GM18498 (cell line): Measurements from ENCODE around the gene NCKAP5.

Experiments used
- ATAC-seq: cut with Tn5 transposase; IDR thresholded peaks from one replicate; pipeline ENCODE4 v1.9.1; 2021; ENCODE audit warnings: mild to moderate bottlenecking, moderate library complexity; ENCODE audit not compliant: unreplicated experiment

The NCKAP5 gene

DNA sequence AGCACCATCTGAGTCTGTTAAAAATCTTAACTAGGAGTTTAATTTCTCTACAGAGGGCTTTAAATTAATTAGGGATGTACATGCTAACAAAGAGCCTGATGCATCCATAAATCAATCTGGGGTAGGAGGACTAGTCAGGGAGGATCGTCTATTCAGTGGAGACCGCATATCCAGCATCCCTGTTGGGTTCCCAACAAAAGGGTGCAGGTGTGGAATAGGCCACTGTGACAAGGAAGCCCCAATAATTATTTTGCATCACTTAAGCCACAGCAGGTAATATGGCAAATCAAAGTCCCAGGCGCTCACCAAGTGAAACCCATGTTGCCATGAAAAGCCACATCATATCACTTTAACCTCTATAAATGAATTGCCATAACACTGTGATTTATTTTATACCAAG, 392.3 kb downstream of the NCKAP5 start:
- ATAC-seq, result no peak

DNA sequence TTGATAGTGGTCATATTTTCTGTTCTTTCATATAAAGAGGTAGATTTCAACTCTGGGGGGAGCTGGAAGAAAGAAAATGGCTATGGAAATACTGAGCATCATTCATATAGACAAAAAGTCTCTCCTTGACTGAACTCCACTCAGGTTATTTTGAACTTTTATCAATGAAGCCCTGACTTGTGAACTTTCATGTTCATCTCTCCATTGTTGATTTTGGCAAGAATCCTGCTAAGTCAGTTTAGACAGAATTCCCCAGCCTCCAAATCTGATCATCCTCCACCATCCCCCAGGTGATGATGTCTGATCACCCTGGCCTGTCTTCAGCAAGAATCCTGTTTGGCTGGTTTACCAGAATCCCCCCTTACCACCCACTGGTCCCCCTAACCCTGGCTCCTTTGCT, 395.0 kb downstream of the NCKAP5 start:
- no peak for ATAC-seq

DNA sequence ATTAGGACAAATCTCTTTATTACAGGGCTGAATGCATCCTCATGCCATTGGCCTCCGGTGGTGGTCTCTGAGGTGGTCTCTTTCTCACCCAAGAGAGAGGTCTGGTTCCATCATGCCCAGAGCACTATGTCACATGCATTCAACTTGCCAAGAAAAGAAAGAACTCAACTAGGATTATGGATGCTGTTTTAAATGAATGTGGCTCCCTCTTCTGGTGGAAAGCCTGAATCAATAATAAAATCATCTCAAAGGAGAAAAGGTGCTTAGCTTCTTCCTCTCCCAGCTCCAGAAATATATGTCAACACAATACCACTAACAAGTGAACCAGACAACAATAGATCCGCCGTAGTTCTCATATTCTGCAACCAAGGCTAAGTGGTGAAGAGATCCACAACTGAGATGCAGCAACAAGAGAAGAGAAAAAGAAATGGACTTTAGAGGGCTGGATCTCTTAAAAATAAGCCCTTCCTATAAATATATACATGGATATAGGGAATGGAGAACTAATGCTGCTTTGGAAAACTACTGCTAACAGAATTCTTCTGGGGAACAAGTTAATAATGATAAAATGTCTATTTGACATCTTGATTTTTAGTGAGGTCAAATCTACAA, 396.8 kb downstream of the NCKAP5 start:
- ATAC-seq, result peak; percentile 48

DNA sequence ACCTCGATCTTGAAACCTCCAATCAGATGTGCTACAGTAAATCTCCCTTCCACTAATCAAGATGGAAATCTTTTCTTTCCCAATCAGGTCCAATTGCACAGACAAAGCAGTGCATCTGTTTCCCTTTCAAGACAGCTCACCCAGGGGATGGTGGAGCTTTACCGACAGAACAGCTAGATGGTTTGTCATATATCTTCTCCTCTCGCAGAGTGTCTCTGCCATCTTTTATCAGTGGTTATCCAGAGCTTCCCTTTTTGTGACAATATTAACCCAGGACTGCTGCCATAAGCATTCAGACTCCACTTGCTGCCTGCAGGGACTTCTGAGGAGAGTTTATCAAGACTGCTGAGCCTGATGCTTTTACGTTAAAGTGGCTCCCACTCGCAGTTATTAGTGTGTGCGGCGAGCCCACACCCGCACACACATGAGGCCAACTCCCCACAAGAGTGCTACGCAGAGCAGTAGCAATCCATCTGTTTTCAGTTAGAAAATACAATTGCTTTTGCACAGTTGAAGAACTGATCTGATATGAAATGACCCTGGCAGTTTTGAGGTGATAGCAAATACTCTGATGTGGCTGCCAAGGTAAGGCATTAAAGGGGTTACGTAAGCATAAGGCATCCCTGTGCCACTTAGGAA, 398.9 kb downstream of the NCKAP5 start:
- no peak for ATAC-seq

DNA sequence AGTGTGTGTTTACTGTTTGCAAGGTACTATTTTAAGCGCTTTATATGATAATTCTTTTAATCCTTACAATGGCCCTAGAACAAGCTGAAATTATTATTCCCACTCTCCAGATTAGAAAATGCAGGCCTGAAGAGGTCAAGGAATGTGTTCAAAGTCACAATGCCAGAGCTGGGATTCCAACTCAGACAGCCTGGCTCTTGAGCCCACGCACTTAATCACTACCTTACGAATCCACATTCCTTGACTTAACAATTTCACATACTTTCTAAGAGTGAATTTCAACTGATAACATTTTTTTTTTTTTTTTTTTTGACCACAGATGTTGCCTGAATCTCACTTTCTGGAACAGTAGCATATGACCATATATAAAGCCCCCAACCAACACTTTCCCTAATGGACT, 400.3 kb downstream of the NCKAP5 start:
- ATAC-seq, result no peak

DNA sequence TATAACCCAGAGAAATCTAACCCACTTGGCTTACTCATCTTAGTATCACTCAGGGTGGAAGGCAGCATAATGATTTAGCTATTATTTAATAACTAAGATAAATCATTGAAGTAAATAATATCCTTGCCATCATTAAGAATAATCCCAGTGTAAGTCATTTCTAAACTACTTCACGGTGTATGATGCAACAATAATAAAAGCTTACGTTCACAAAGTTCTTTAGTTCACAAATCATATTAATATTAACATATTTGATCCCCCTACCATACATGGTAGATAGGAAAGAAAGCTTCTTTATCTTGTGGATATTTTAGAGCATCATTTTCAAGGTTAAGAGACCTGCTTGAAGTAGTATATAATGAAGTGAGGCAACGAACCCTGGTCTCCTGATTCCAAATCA, 401.0 kb downstream of the NCKAP5 start:
- no peak for ATAC-seq

DNA sequence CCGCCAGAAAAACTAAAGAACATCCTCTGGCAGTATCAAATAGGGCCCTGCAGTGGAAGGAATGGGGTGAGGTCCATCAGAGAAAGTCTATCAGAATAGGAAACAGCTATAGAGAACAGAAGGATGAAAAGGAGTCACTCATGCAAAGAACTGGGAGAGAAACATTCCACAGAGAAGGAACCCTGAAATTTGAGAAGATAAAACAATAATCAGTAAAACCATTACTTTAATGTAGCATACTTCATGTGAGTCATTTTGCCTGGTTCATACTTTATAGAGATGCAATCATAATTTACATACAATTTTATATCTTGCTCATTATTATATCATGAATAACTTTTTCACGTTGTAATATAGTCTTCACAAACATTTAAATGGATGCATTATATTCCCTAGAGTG, 402.2 kb downstream of the NCKAP5 start:
- ATAC-seq, result no peak

DNA sequence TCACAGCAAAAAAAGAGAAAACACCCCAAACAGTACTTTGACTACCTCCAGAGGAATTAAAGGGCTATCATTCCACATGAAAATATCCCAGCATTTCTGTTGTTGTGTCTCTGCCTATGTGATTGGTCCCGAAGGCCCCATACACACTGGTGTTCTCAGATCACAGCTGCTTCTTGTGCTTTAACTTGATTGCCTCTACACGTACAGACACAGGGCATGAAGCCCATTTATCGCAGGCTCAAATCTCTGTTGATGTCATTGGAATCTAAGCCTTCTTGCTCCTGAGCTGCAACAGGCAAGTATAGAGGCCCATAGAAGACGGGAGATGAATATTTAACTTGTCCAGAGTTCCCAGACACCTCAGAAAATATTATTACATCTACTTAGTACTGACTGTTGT, 405.2 kb downstream of the NCKAP5 start:
- no peak for ATAC-seq

DNA sequence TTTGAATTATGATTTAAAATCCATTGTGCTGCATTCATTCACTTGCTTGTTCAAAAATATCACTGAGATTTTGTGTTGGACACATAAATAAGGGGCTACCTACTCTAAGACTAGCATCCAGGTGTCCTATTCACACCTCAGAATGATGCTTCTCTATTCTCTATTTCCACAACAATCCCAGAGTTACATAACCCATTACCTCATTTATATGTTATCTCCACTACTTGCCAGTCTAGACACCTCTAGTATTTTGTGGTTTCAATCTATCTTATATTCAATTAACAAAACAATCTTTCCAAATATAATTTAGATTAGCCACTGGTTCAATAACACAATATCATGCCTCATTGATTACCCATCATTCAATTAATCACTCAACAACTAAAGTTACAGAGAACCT, 409.8 kb downstream of the NCKAP5 start:
- ATAC-seq, result no peak

DNA sequence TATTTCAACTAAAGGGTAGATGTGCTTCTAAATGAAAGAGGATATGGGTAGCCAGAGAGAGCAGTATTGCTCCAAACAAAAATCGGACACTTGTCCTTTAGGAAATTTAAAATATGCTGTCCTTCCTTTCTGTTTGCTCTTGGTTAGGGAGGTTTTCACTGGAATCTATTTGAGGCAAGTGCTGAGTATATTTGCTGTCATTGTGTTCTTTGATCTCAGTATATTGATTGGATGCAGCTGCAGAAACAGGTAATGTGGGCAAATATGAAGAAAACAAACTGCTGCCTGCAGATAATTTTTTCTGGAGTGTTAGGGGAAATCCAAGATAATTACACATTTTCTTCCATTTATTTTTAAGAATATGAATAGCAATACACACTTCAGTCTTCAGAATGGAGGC, 410.2 kb downstream of the NCKAP5 start:
- no peak for ATAC-seq

DNA sequence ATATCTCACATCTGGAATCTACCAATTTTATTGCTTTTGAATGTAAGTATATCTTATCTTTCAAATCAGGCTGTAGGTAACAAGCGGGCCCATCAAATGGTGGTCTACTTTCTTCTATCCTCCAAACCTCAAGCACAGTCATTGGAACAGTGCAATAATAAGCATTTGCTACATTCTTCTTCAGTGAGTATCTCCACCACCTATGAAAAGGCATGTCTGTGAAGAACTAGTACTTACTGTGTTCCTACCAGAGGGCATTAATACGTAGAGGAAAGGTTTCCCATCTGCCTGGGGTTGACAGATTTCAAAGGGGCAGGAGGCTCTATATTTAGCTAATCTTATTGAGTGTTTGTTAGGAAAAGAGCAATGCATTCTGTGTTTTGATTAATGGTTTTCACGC, 411.1 kb downstream of the NCKAP5 start:
- no peak for ATAC-seq

DNA sequence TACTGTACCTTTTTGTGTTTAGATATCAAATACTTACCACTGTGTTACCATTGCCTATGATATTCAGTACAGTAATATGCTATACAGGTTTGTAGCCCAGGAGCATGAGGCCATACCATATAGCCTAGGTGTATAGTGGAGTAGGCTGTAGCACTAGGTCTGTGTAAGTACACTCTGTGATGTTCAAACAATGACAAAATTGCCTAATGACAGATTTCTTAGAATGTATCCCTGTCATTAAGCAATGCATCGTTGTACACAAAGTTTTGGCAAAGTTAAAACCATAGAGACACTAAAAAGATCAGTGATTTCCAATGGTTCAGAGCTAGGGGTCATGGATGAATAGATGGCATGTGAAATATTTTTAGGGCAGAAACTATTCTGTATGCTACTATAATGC, 415.5 kb downstream of the NCKAP5 start:
- no peak for ATAC-seq

DNA sequence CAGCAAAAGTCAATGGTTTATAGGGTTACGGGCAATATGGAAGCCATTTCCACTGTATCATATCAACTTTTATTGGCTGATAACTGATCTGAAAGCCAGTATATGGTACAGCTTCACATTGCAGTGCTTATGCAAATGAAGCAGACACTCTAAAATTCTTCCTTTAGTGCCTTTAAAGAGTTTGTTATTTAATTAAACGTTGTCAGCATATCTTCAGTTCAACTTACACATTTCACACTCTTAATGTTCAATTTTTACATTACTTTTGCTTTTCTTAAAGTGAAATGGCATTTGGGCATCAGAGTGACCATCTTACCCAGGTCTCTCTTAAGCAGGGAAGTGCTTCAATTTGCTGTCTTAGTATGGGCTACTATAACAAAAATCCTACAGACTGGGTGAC, 420.1 kb downstream of the NCKAP5 start:
- no peak for ATAC-seq

DNA sequence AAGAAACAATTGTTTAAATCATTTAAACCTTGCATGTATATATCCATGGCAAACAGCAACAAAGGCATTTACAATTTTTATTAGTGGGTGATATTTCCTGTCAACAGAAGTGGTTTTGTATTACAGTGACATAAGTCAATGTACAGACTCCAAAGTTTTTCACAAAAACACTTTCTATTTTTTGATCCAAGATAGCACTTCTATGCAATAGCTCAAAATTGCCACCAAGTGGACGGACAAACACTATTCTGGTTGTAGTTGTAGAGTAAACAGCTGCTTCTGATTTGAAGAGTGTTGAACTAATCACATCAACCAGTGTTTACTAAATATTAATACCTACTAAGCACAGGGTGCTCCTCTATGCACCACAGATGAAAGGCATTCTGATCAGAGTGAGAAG, 421.4 kb downstream of the NCKAP5 start:
- ATAC-seq, result no peak

DNA sequence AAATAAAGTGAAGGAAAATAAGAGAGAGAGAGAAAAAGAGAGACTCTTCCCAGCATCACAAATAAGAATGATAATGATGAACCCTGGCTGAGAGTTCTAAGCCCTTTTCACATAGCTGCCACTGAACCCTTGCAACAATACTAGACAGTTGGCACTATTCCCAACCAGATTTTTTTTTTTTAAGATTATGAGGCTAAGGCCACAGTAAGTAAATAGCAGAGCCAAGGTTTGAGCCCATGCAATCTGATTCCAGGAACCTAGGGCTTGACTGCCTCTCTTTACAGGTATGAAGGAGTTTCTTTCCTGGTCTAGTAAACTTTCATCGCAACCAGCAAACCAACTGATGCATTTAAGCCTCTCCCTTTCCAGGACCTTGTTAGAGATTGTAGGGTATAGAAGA, 424.6 kb downstream of the NCKAP5 start:
- ATAC-seq, result no peak

DNA sequence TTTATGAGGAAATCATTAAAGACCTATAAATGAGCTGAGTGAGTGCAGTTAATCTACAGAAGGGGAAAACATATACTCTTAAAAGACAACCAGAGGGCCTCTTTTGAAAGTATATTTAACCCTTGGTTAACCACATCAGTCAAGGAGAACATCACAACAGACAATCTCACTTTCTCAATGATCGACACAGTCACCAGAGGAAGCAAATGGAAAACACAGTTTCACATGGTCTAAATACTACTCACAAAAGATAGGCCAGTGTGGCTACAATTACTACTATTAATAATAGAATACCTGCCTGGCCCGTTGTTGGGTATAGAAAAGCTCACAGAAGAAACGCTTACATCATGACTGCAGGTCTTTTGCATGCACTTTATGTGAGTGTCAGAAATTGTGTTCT, 426.2 kb downstream of the NCKAP5 start:
- ATAC-seq, result no peak

DNA sequence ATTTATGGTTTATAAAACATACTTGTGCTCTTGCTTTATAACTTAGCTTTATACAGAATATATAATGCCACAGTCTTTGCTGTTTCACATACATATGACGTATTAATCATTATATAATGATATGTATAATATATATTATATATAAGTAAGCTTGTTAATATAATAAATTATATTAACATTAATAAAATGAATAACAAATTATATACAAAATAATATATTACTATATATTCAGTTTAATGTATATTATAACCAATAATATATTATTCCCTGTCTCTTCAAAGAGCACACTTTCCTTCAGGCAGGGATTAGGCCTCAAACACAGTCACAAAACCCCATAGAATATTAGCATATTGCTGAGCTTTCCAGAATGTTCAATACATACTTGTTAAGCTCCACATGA, 427.6 kb downstream of the NCKAP5 start:
- ATAC-seq, result no peak

DNA sequence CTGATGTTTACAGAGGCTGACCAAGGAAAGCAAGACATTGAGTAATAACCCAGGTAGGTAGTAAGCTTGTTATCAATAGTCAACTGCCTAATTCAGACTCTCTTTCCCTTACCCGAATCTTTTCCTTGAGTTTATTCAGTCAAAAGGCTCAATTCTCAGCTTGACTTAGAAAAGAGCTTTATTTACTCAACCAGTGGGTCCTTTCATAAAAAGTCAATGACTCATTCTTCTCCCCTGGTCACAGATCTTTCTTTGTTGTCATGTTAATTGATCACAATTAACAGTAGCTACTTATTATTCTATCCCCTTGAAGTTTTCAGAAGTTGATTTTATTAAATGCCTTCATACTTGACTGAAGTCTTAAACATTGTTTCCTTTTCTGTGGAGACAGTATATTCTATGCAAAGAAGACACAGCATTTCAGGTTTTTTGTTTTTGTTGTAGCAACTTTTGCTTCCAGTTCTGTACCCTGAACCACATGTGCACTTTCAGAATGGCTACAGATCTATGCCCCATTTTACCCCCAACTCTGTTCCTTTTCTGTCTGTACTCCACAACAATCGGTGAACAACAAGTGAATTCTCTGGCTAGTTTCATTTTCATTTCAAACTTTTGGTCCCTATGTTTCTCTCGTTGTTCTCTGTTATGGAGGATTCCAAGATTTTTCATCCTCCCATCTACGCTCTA, 428.3 kb downstream of the NCKAP5 start:
- ATAC-seq, result peak; percentile 50

DNA sequence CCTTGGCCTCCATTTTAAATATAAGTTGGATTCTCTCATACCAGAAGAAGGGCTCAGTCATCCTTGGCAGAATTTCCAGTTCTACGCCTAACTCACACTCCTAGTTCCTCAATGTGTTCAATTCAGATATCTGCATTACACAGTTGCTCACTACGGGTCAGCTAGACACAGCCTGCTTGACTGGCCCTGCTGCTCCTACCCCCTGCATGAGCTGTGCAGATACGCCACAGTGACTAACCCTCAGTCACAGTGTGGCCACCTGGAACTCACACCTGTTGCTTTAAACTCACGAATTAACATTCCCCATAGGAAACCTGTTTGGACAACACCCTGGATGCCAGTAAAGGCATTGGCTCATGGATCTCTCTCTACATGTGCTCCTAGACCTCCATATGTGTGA, 429.6 kb downstream of the NCKAP5 start:
- ATAC-seq, result no peak

DNA sequence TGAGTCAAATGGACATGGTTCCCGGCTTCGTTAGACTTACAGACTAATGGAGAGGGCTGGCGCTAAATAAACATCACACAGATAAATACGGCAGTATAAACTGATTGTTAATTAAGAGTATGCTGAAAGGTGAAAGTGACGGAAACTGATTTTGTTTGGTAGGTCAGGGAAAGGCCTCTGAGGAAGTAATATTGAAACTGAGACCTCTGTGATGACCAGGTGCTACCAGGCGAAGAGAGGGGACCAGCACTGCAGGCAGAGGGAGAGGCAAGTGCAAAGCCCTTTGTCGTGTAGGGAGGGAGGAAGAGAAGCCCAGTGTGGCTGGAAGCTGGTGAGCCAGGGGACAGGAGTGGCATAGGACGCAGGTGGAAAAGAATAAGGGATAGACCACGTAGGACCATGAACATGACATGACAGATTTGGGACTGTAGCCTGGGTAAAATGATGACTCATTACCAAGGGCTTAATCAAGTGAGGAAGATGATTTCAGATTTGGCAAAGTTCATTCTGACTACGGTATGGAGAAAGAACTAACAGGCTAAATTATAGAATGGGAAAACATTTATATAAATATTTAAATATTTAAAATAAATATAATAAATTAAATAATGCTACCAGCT, 433.1 kb downstream of the NCKAP5 start:
- no peak for ATAC-seq

DNA sequence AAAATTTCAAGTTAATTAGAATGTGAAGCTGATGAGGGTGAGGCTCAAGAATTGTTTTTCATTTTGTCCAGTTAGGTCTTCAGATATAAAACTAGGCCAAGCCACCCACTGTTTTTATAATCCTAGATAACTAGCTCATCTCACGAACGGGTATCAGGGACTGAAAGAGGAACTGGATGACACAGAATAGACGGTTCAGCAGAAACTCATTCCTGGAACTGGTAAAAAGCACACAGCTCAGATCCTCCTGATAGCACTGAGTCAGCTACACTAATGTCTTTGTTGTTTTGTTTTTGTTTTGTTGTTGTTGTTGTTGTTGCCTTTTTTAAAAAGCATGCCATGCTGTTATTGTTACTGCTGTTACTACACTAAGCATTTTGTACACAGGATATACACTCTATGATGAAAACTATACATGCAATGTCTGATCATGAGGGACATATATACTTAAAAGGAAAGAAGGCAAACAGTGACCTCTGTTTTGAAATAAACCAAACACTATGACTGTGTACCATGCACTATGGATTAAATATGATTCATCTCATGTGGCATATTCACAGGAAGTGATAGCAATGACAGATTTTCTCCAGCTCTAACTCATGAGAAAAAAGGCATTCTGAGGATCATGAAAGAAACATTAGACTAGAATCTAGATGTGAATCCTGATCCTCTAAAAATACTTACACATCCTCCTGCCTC, 437.6 kb downstream of the NCKAP5 start:
- no peak for ATAC-seq

DNA sequence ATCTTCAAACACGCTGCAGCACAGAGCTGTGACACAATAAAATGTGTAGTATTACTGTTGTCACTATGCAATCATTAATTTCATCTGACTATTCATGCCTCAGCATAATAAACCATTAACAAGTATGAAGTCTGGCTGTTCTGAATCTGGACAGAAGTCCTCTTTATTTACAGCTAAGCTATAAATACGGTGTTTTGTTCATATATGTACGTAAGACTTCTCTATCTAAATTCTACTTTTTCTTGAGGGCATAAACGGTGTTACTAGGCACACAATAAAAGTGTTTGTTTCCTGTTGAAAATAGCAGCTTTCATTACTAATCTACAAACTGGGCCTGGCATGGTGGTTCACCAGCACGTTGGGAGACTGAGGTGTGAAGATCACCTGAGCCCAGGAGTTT, 443.8 kb downstream of the NCKAP5 start:
- no peak for ATAC-seq
